HepG2 (cell line): ENCODE data around the gene NDUFS2. TPM values are rescaled to one million over a fixed set of nuclear protein-coding genes. Genes with fewer than 3 reads are reported as not detected.

Experiments
- ATAD3A ChIP-seq: sonication (generic); formaldehyde crosslinking; IDR thresholded peaks from 2 replicates; pipeline ENCODE4 v1.4.0; 2020; ENCODE audit warnings: missing genetic modification reagents
- ATF1 ChIP-seq: IDR thresholded peaks from 2 replicates; pipeline ENCODE4 v1.6.1; 2016; ENCODE audit warnings: mild to moderate bottlenecking, control low read depth
- GZF1 ChIP-seq: sonication (generic); formaldehyde crosslinking; IDR thresholded peaks from 2 replicates; pipeline ENCODE4 v1.5.1; 2020; ENCODE audit warnings: mild to moderate bottlenecking, missing genetic modification reagents
- HMGXB4 ChIP-seq, 2 experiments: sonication (generic) in 1 of 2; formaldehyde crosslinking in 1 of 2; IDR thresholded peaks; 2 replicates each; pipeline versions ENCODE4 v1.4.0 to v1.6.1; 2018 to 2020; ENCODE audit warnings: missing genetic modification reagents in 2 of 2, borderline replicate concordance in 1 of 2, low read depth in 1 of 2, mild to moderate bottlenecking in 1 of 2, missing biosample characterization in 1 of 2
- HNF1B ChIP-seq: sonication (generic); formaldehyde crosslinking; IDR thresholded peaks from 2 replicates; pipeline ENCODE4 v1.5.1; 2020; ENCODE audit warnings: mild to moderate bottlenecking, moderate library complexity, missing genetic modification reagents
- IRX3 ChIP-seq: sonication (generic); formaldehyde crosslinking; IDR thresholded peaks from 2 replicates; pipeline ENCODE4 v1.8.1; 2023; ENCODE audit warnings: mild to moderate bottlenecking, low read depth, missing genetic modification reagents, borderline replicate concordance
- KDM3A ChIP-seq: IDR thresholded peaks from 2 replicates; pipeline ENCODE4 v1.6.1; 2018; ENCODE audit warnings: low read depth, missing compliant biosample characterization
- KLF6 ChIP-seq: IDR thresholded peaks from 2 replicates; pipeline ENCODE4 v1.8.0; 2016; ENCODE audit warnings: missing biosample characterization, missing genetic modification reagents
- MEF2D ChIP-seq: sonication (generic); formaldehyde crosslinking; IDR thresholded peaks from 2 replicates; pipeline ENCODE4 v1.5.1; 2020; ENCODE audit warnings: mild to moderate bottlenecking, missing genetic modification reagents
- MLX ChIP-seq: IDR thresholded peaks from 2 replicates; pipeline ENCODE4 v1.6.1; 2016
- NCOR1 ChIP-seq: fragments of 200-600 bp; sonication (generic); IDR thresholded peaks from 2 replicates; pipeline ENCODE4 v1.7.0; 2017; ENCODE audit warnings: antibody characterized with exemption, low read length, borderline replicate concordance
- NR2F6 ChIP-seq, 2 experiments: IDR thresholded peaks; 2 replicates each; pipeline ENCODE4 v1.6.1; 2016; ENCODE audit warnings: antibody characterized with exemption in 1 of 2, mild to moderate bottlenecking in 1 of 2
- PAXIP1 ChIP-seq: sonication (generic); formaldehyde crosslinking; conservative IDR thresholded peaks from 2 replicates; pipeline ENCODE4 v1.4.0; 2020; ENCODE audit warnings: mild to moderate bottlenecking, missing genetic modification reagents, moderate library complexity
- TBL1XR1 ChIP-seq: fragments of 150-350 bp; IDR thresholded peaks from 2 replicates; pipeline ENCODE4 v1.6.1; 2014; ENCODE audit warnings: borderline replicate concordance, low read length; ENCODE audit not compliant: partially characterized antibody
- TEAD3 ChIP-seq: optimal IDR thresholded peaks from 2 replicates; pipeline ENCODE3; 2016; ENCODE audit warnings: borderline replicate concordance
- TGIF2 ChIP-seq: IDR thresholded peaks from 2 replicates; pipeline ENCODE4 v1.6.1; 2016; ENCODE audit warnings: control low read depth, missing compliant biosample characterization
- XRCC5 ChIP-seq: fragments of 200-400 bp; formaldehyde crosslinking; optimal IDR thresholded peaks from 2 replicates; pipeline ENCODE3; 2017; ENCODE audit warnings: mild to moderate bottlenecking, low read length
- ZNF430 ChIP-seq: sonication (generic); formaldehyde crosslinking; IDR thresholded peaks from 2 replicates; pipeline ENCODE4 v1.9.0; 2021; ENCODE audit warnings: mild to moderate bottlenecking, missing genetic modification reagents
- ZNF614 ChIP-seq: IDR thresholded peaks from 2 replicates; pipeline ENCODE4 v1.6.1; 2018; ENCODE audit warnings: missing biosample characterization, missing genetic modification reagents, inconsistent platforms, borderline replicate concordance
- ZNF740 ChIP-seq: sonication (generic); formaldehyde crosslinking; IDR thresholded peaks from 2 replicates; pipeline ENCODE4 v1.4.0; 2020; ENCODE audit warnings: missing genetic modification reagents
- polyA plus RNA-seq, 8 experiments: library from polyadenylated mRNA; depleted of rRNA in 3 of 8; stranded (reverse) in 7 of 8; unstranded in 1 of 8; fragments of >200 nt; fragmentation: Illumina TruSeq in 4 of 8; extraction: Trizol in 4 of 8; gene quantifications; 2 replicates each; pipeline versions ENCODE4 v1.2.1 to v1.2.3, GENCODE V29; 2011 to 2016; ENCODE audit warnings: low read depth in 4 of 8, missing spikeins in 1 of 8, mixed read lengths in 1 of 8; ENCODE audit not compliant: insufficient read depth in 1 of 8
- total RNA-seq, 5 experiments: library from RNA; depleted of rRNA; stranded (reverse); fragments of >200 nt; fragmentation: Illumina TruSeq; extraction: Trizol; gene quantifications; 2 replicates each; pipeline ENCODE4 v1.2.3, GENCODE V29; 2016; ENCODE audit warnings: low read depth in 1 of 5

The NDUFS2 gene
- total and polyA plus RNA-seq, 2 of the 13 experiments (the other 11 are each of a cell fraction or from before 2014, with no cell fraction given), result 89.9 to 118 TPM

GRCh38 chr1:161209790-161210409, 7.7 kb downstream of the NDUFS2 start (continued):
- 0 out of 2 replicates have a peak, but pooled peaks have one; percentile 24 for TF ChIP-seq KLF6
- peak; percentile 86; the same call in 1 of the 2 replicates for TF ChIP-seq KDM3A (CRISPR knock-in tag)
- TF ChIP-seq MEF2D, result peak; percentile 16; the same call in 1 of the 2 replicates
- peak; percentile 59 for TF ChIP-seq HNF1B (CRISPR knock-in tag)
- TF ChIP-seq ATF1 (CRISPR knock-in tag), result no peak
- no peak for TF ChIP-seq ZNF430 (CRISPR knock-in tag)
- 0 out of 2 replicates have a peak, but pooled peaks have one; percentile 25 for TF ChIP-seq TGIF2 (CRISPR knock-in tag)
- peak; percentile 57 to 66; a peak in 2 of 4 replicates for TF ChIP-seq HMGXB4 (CRISPR knock-in tag; IDR thresholded peaks at IDR 0.05; ENCODE audit: borderline replicate concordance in 1 of 2, low read depth in 1 of 2)
- no peak for TF ChIP-seq GZF1 (CRISPR knock-in tag)
- TF ChIP-seq MLX (CRISPR knock-in tag), result no peak
- TF ChIP-seq ZNF740 (CRISPR knock-in tag), result 0 out of 2 replicates have a peak, but pooled peaks have one; percentile 60
- TF ChIP-seq TEAD3 (CRISPR knock-in tag), result peak; percentile 58
- TF ChIP-seq ATAD3A, result no peak
- no peak for TF ChIP-seq NCOR1
- peak; percentile 44; the same call in 1 of the 2 replicates for TF ChIP-seq PAXIP1
- peak; percentile 56 for TF ChIP-seq XRCC5
- no peak for TF ChIP-seq IRX3
- TF ChIP-seq TBL1XR1, result no peak
- TF ChIP-seq ZNF614 (CRISPR knock-in tag), result peak; percentile 48; the same call in 1 of the 2 replicates
- TF ChIP-seq NR2F6 (IDR thresholded peaks at IDR 0.05), result no peak
- no peak for TF ChIP-seq NR2F6 (CRISPR knock-in tag; IDR thresholded peaks at IDR 0.05)
